SKM-1 (cell line): ENCODE results near the gene HLA-G.

Experiments used
- DNase-seq: peaks from one replicate; lab custom pipeline; 2025; ENCODE audit not compliant: unreplicated experiment; lab: John Stamatoyannopoulos, UW

HLA-G gene

GRCh38 chr6:29815118-29815750, 12.4 kb upstream of the HLA-G start:
- no peak for DNase-seq

DNA sequence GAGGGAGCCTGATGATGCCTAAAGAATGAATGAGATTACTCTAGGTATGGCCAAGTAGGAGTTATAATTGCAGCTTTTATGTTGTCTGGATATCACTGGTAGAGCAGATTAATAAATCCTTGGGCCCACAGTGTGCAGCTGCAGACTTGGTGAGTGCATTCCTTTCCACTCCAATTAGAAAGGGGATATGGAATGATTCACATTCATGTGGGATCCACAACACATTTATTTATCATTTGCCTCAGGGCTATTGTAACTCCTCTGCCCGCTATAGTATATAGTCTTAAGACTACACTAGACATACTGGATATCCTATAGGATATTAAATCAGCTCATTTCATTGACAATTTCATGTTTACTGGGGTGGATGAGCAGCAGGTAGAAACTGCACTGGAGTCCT, 11.6 kb upstream of the HLA-G start:
- no peak for DNase-seq

- DNase-seq: no peak
Observed at GRCh38 chr6:29818892-29819291, 8.7 kb upstream of the HLA-G start.

GRCh38 chr6:29824144-29824543, 3.5 kb upstream of the HLA-G start:
- DNase-seq: no peak

DNA sequence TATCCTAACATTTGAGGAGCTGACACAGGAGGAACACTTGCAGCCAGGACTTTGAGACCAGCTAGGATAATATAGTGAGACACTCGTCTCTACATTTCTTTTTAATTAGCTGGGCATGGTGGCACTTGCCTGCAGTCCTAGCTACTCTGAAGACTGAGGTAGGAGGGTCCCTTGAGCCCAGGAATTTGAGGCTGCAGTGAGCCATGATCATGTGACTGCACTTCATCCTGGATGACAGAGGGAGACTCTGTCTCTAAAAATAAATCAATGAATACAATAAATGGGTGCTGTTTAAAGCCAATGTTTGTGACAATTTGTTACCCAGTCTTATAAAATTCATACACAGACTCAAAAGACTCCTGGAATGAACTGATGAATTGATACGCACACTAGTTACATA, 1.8 kb upstream of the HLA-G start:
- DNase-seq: no peak

- DNase-seq: no peak
Observed at GRCh38 chr6:29826271-29826670, 1.4 kb upstream of the HLA-G start.

GRCh38 chr6:29828471-29828797, 809 bp downstream of the HLA-G start:
- no peak for DNase-seq

GRCh38 chr6:29829766-29830165, 2.1 kb downstream of the HLA-G start:
- DNase-seq: no peak

GRCh38 chr6:29830409-29830808, 2.8 kb downstream of the HLA-G start:
- DNase-seq: no peak

DNA sequence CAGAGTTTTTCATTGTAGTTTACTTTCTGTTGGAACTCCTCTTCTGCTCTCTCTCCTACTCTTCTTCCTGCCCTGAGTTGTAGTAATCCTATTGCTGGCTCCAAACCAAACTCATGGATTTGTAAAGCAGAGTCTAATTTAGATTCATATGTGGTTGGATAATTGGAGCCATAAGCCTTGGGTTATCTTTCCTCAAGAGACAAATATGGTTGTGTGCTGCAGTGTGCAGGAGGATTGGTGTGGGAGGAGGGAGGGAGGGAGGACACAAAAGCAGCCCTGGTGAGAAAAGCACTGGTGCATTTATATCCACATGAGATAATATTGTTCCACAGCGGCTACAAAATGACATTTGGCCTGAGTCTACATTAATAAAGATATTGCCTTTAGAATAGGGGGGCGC, 4.2 kb downstream of the HLA-G start:
- DNase-seq: no peak

- DNase-seq: no peak
Observed at GRCh38 chr6:29834564-29835436, 7.2 kb downstream of the HLA-G start.

DNA sequence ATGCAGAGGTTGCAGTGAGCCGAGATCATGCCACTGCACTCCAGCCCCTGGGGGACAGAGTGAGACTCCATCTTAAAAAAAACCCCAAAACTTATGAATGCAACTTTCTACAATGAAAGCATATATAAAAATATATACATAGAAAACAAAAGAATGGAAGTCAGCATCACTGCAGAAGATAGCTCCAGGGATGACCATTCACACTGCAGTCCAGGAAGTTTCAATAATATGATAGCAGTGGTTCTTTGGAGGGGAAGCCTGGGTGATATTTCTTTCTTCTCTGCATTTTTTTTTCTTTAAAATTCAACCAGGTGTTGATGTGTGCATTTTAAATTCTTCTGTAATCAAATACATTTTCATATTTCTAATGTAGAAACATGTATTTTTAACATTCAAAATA, 12.3 kb downstream of the HLA-G start:
- no peak for DNase-seq

GRCh38 chr6:29841030-29841429, 13.4 kb downstream of the HLA-G start:
- no peak for DNase-seq

GRCh38 chr6:29845405-29846006, 17.9 kb downstream of the HLA-G start:
- DNase-seq: no peak

DNA sequence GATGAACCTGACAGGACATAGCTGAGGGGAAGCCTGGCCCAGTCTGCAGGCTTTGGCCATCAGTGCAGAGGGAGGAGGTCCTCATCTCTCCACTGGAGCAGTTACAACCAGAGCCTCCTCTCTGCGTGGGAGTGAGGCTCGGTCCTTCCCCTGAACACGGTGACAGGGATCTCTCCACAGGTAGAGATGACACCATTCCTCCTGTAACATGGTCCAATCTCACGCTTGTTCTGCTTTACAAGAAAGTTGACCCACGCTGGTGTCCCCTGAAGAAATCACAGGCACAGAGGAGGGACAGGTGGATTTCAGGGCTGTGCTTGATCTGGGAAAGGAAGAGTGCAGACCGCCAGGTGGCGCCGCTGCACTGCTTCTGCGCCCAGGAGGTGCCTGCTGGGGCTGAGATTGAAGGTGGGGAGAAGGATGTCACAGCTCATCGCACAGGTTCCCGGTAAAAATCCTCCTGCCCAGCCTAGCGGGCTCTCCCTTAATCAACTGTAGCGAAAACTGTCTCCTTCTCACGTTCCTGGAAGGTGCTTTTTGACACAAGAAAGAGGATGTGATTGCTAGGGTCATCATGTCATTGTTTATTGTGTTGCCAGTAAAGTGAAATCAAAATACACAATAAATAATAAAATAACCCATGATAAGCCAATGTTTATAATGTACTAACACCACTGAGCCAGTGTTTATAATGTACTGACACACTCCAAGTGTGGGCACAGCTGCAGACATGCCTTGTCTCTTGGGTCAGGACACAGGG, 20.4 kb downstream of the HLA-G start:
- peak; percentile 37 for DNase-seq

GRCh38 chr6:29850011-29850553, 22.5 kb downstream of the HLA-G start:
- DNase-seq: no peak

DNA sequence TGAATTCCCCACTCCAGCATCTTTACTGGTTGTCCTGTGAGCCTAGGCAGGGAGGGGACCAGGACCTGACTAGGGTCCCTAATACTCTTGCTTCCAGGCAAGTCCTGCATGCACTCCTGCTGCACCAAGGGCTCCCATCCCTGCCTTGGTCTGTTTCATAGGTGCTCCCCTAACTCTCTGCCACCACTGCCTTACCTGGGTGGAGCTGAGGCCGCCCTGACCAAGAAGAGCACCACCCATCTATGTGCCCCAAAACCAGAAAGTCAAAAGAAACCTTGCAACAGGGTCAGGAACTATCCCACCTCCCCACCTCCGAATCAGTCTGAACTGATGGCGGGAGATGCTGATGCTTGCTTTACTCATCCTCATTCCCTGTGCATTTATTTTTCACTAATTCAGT, 23.6 kb downstream of the HLA-G start:
- no peak for DNase-seq

GRCh38 chr6:29853245-29853644, 25.6 kb downstream of the HLA-G start:
- DNase-seq: no peak

- no peak for DNase-seq
Observed at GRCh38 chr6:29858006-29858405, 30.4 kb downstream of the HLA-G start.

DNA sequence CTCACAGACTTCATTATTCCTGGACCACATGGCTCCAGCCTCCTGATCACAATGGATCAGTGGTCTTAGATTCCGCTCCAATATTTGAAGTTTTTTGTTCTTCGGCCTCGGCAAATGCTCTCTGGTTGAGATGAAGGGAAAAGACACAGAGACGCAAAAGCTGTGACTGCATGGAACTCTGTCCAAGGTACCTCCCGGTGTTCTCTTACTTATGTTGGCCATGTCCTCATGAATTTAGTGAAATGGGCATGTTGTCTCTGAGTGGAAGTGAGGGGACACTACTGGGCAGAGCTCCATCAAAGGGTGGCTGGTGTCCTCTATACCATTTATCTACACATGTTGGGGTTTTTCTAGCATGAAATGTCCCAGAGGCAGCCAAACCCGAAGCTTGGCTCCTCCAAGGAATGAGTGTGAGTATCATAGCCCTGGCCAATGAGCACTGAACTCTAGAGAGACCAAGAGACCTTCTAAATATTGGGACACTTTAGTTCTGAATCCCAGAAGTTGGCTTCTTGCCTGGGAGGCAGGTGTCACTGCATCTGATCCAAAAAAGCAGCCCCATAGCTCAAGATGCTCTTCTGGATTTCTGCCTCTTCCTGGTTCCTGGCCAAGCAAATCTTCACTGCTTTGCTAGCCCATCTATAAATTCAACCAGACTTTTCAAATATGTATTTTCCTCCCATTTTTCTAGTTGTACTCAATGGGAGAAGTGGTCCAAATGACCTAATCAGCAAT, 34.1 kb downstream of the HLA-G start:
- DNase-seq: no peak
